Stimulated activated effector memory CD8-positive, alpha-beta T cell treated with anti-CD3 and anti-CD28 coated beads, Interleukin-12 subunit alpha, Interleukin-12 subunit beta, amount 100 ng/mL, for 72 hours (primary cell): Measurements from ENCODE around the gene CORT.

ENCODE experiments used
- ATAC-seq: fragments of 150-1000 bp; cut with Tn5 transposase; 2 replicates; pipeline ENCODE4 v1.10.0; 2021
- DNase-seq, 2 donors: peaks; one replicate each; pipeline ENCODE4 v3.0.0; 2021 to 2022; ENCODE audit warnings: low spot score in 2 of 2
- H3K27ac Mint-ChIP-seq: one replicate; pipeline ENCODE4 v1.8.0; 2022; ENCODE audit warnings: mild to moderate bottlenecking, mixed read lengths
- H3K36me3 Mint-ChIP-seq: one replicate; pipeline ENCODE4 v1.8.0; 2022; ENCODE audit warnings: mild to moderate bottlenecking, mixed read lengths
- H3K4me1 Mint-ChIP-seq: one replicate; pipeline ENCODE4 v1.8.0; 2022; ENCODE audit warnings: mixed read lengths
- H3K4me3 Mint-ChIP-seq: one replicate; pipeline ENCODE4 v1.8.0; 2022; ENCODE audit warnings: mild to moderate bottlenecking, mixed read lengths
- H3K9me3 Mint-ChIP-seq: one replicate; pipeline ENCODE4 v1.8.0; 2022; ENCODE audit warnings: mixed read lengths

The CORT gene

DNA sequence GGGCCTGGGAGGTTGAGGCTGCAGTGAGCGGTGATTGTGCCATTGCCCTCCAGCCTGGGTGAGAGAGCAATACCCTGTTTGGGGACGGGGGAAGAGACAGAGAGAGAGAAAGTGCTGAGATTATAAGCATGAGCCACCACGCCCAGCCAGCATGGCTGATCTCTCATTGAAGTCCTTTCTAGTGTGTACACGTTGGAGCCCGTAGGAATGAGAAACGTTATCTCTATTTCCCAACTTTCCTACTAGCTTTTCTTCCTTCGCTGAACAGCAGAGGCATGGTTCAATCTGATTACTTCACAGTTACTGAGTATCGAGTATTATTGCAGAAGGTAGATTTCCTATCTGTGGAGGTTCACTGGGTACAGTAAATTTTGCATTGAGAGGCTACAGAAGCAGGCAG lies 29.5 kb downstream of the CORT start:
- ATAC-seq (no peak), DNase-seq (no peak)
- Mint-ChIP-seq H3K9me3 (no peaks in the 10 kb centered on the region), H3K4me1 (peaks cover 23% of the 10 kb centered on the region), H3K27ac (no peak overlapping the region), H3K4me3 (no peak overlapping the region), H3K36me3 (peaks cover 29% of the 10 kb centered on the region)

DNA sequence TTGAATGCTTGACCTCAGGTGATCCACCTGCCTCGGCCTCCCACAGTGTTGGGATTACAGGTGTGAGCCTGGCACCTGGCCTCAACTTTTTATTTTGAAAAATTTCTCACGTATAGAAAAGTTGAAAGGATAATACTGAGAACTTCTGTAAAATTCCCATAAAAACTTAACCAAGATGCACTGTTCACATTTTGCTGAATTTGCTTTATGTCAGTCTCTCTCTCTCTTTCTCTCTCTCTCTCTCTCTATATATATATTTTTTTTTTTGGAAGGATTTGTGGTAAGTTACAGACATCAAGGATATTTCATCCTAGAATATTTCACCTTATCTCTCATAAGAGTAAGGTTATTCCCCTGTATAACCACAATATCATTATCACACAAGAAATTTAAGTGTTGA lies 30.8 kb downstream of the CORT start:
- H3K27ac Mint-ChIP-seq: no peak overlapping the region
- H3K4me1 Mint-ChIP-seq: peaks cover 19% of the 10 kb centered on the region
- no peak for ATAC-seq
- H3K4me3 Mint-ChIP-seq: no peak overlapping the region
- no peak for DNase-seq
- H3K36me3 Mint-ChIP-seq: peaks cover 18% of the 10 kb centered on the region
- no peaks in the 10 kb centered on the region for H3K9me3 Mint-ChIP-seq

DNA sequence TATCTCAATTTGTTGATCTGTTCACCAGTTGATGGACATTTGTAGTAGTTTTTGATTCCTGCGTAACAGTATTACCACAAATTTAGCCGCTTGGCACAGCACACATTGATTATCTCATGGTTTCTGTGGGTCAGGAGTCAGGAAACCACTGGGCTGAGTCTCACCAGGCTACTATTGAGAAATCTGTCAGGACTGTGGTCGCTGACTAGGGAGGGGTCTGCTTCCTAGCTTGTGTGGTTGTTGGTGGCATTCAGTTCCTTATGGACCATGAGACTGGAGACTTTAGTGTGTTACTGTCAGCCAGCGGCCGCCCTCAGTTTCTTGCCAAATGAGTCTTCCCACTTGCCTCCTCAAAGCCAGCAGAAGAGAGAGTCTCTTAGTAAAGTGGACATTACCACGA lies 34.7 kb downstream of the CORT start:
- Mint-ChIP-seq H3K36me3 (peaks cover 34% of the 10 kb centered on the region), H3K4me3 (no peak overlapping the region), H3K9me3 (no peaks in the 10 kb centered on the region), H3K27ac (no peak overlapping the region), H3K4me1 (peaks cover 14% of the 10 kb centered on the region)
- DNase-seq: no peak
- ATAC-seq: no peak

DNA sequence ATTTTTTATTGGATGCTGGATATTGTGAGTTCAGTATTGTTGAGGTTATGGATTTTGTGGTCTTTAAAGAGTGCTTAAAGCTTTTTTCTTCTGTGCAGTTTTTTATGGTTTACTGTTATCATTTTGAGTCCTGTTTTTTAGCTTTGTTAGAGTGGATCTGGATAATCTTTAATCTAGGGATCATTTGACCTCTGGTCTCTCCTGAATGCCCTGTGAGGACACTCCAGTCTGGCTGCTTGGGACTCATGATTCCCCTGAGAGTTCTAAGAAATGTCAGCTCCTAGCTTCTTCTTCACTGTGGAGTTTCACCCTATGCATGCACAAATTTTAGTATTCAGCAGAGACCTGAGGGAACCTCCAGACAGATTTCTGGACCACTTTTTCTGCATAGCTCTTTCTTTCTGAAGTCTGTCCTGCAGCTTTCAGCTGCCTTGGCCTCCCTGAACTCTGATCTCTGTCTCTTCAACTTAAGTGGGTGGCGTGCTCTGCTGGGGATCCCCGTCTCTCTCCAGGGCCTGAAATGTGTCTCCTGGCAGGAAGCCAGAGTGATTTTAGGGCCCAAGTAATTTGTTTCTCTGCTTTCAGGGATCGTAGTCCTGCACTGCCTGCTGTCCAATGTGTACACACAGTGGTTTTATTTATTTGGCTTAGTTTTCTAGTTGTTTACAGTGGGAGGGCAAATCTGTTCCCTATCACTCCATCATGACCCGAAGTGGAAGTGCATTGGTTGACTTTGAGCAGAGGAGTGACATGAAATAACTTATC lies 39.6 kb downstream of the CORT start:
- H3K4me3 Mint-ChIP-seq: no peak overlapping the region
- H3K9me3 Mint-ChIP-seq: no peaks in the 10 kb centered on the region
- DNase-seq (no peak), ATAC-seq (no peak)
- H3K27ac Mint-ChIP-seq: peak overlapping the region; percentile 43
- peaks cover 23% of the 10 kb centered on the region for H3K36me3 Mint-ChIP-seq
- peaks cover 37% of the 10 kb centered on the region for H3K4me1 Mint-ChIP-seq

DNA sequence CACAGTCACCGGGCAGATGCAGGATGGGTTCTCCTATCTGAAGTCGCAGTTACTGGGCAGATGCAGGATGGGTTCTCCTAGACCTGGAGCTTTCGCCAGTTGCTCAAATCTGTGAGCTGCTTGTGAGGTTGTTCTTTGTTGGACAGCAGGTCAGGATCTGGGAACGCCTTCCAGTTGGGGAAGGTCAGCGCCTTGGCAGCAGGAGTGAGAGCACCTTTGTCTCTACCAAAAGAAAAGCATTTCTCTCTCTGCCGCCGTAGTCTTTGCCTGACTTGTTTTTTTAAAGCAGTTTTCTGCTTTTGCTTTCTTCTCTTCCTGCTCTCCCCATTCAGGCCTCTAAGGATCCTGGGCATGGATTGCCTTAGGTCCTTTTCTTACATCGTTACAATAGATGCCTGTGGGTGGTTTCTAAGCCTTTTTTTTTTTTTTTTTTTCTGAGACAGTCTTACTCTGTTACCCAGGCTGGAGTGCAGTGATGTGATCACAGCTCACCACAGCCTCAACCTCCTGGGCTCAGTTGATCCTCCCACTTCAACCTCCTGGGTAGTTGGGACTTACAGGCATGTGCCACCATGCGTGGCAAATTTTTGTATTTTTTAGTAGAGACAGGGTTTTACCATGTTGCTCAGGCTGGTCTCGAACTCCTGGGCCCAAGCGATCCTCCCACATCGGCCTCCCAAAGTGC lies 40.6 kb downstream of the CORT start:
- Mint-ChIP-seq H3K4me3 (no peak overlapping the region), H3K27ac (peak overlapping the region; percentile 23), H3K4me1 (peaks cover 41% of the 10 kb centered on the region), H3K9me3 (no peaks in the 10 kb centered on the region), H3K36me3 (peaks cover 26% of the 10 kb centered on the region)
- ATAC-seq: no peak
- DNase-seq: no peak

DNA sequence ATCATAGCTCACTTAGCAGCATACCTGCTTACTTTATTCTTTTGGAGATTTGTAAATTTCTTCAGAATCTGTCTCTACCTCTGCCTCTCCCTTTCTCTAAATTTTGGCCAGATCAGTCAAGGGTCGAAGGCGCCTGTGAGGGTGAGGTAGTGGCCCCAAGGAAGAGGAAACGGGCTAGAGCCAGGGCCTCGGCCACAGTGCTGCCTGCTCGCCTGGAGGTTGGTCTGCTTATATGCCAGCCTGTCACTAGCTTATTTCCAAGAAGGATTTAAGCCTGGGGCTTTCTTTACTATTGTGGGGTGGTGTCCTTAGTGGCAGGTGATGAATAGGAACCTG lies 44.6 kb downstream of the CORT start:
- DNase-seq (no peak), ATAC-seq (no peak)
- H3K4me3 Mint-ChIP-seq: peak overlapping the region; percentile 77
- H3K4me1 Mint-ChIP-seq: peaks cover 66% of the 10 kb centered on the region
- peak overlapping the region; percentile 92 for H3K27ac Mint-ChIP-seq
- peaks cover 20% of the 10 kb centered on the region for H3K36me3 Mint-ChIP-seq
- H3K9me3 Mint-ChIP-seq: no peaks in the 10 kb centered on the region

DNA sequence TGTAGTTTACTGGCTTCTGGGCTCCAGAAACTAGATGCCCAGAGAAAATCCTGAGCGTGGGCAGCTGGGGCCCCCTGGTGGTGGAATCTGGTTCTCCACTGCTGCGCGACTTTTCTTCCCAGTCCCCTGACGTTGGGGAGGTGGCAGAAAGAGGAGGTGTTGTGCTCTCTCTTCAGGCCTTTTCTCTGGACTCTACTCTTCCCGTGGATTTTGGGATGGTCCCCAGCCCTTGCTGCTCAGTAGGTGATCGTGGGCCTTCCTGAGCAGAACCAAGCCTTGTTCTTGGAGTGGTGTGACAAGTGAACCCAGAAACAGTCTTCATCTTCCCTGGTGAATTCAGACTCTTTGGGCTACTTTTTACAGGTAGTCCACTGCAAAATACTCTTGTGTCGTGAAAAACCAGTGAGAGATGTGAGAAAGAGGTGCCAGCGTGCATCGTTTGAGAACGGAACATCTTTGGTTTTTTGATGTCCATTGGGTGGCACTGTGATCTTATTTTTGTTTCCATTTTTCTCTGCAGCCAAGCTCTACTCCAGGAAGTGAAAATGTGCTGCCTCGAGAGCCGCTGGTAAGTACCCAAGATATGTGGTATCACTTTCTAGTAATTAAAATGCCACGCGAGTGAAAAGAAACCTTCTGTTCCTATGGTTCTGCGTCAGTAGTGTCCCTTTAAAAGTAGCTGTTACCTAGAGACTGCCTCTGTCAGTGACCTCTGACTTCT lies 45.1 kb downstream of the CORT start:
- H3K9me3 Mint-ChIP-seq: no peaks in the 10 kb centered on the region
- ATAC-seq (peak; percentile 94), DNase-seq (peak; percentile 82 to 94)
- peaks cover 15% of the 10 kb centered on the region for H3K36me3 Mint-ChIP-seq
- H3K4me1 Mint-ChIP-seq: peaks cover 60% of the 10 kb centered on the region
- peak overlapping the region; percentile 92 for H3K27ac Mint-ChIP-seq
- peak overlapping the region; percentile 77 for H3K4me3 Mint-ChIP-seq

DNA sequence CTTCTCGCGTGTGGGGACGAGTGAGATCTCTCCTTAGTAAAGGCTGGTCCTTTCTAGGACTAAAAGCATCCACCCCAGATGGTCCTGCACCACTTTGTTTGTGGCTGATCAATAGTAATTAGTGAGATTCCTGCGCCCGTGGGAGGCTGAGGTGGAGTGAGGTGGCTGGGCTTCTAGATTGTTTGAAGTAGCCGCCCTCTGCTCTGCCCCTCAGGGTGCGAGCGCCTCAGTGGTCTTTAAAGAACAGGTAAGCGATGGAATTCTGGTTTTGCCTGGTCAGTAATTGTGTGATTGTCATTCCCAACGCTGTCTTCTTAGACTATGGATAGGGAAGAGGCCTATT lies 45.6 kb downstream of the CORT start:
- Mint-ChIP-seq H3K36me3 (peaks cover 11% of the 10 kb centered on the region), H3K4me1 (peaks cover 55% of the 10 kb centered on the region), H3K9me3 (no peaks in the 10 kb centered on the region), H3K4me3 (peak overlapping the region; percentile 77), H3K27ac (peak overlapping the region; percentile 92)
- ATAC-seq: no peak
- no peak for DNase-seq

DNA sequence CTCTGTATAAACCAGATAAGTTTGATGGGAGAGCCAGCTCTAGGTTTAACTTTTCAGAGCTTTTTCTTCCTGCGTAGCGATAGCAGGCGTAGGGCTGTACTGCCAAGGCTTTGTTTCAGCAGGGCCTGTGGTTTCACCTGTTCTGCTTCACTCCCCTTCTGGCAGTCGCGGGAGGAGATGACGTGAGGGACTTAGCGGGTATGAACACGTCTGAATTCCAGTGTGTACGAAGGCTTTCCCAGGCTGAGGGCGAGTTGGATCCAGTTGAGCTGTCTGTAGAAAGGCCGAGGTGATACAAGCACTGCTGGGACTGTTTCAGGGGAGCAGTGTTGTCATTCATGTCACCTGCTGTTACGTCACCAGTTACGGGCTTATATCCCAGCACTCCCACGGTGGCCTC lies 46.1 kb downstream of the CORT start:
- Mint-ChIP-seq H3K9me3 (no peaks in the 10 kb centered on the region), H3K4me1 (peaks cover 54% of the 10 kb centered on the region), H3K27ac (peak overlapping the region; percentile 92), H3K36me3 (peaks cover 11% of the 10 kb centered on the region), H3K4me3 (peak overlapping the region; percentile 77)
- DNase-seq (no peak), ATAC-seq (no peak)

DNA sequence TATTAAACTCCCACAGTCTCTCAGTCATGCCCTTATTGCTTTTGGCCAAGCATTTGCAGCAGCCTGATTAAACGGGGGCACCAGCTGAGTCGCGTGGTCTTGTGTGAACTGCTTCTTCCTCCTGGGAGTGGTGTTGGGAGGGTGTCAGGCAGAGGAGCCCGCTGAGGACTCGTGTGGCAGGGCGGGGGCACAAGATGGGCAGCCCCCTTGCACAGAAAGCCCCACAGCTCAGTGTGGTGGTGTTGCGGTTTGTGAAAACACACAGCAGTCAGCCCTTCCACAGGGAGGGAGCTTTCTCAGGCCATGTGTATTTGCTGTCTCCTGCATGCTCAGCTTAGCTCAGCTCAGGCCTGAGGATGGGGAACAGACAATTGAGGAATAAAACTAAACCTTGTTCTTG lies 47.3 kb downstream of the CORT start:
- no peak for ATAC-seq
- no peak overlapping the region for H3K27ac Mint-ChIP-seq
- H3K4me3 Mint-ChIP-seq: peak overlapping the region; percentile 23
- no peaks in the 10 kb centered on the region for H3K9me3 Mint-ChIP-seq
- peaks cover 57% of the 10 kb centered on the region for H3K4me1 Mint-ChIP-seq
- no peak for DNase-seq
- peaks cover 11% of the 10 kb centered on the region for H3K36me3 Mint-ChIP-seq

DNA sequence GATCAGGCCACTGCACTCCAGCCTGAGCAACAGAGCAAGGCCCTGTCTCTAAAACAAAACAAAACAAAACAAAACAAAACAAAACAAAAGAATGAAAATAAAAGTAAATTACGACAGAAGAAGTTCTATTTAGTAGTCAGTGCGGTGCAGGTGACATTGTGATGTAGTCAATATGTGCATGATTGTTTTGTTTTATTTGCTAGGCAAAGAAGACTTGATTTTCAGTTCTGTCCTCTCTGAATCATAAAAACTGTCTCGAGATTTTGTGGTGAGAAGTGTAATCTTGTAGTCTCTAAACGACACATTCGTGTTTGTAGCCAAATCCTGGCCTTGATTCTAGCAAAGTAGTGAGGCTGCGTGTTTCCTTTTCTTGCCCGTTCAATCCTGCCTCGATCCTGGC lies 48.4 kb downstream of the CORT start:
- Mint-ChIP-seq H3K9me3 (no peaks in the 10 kb centered on the region), H3K27ac (peak overlapping the region; percentile 33), H3K4me1 (peaks cover 52% of the 10 kb centered on the region), H3K4me3 (peak overlapping the region; percentile 28), H3K36me3 (peaks cover 11% of the 10 kb centered on the region)
- ATAC-seq (peak; percentile 58), DNase-seq (no peak)
